Astrocyte (in vitro differentiated cells and primary cell): ENCODE data around the gene ANKRD44. TPM values are rescaled to one million over a fixed set of nuclear protein-coding genes. Genes with fewer than 3 reads are reported as not detected.

Source experiments
- DNase-seq: peaks from one replicate; pipeline ENCODE4 v3.0.0-alpha.2; 2010; ENCODE audit warnings: low read depth
- FAIRE-seq: peaks from 2 replicates; lab custom pipeline; 2011; peaks lifted over from hg19 to GRCh38; lab: Jason Lieb, UNC
- H2AFZ ChIP-seq: 2 replicates; pipeline ENCODE4 v1.6.0; 2012; ENCODE audit warnings: low read depth, low read length, inconsistent platforms
- H3K27ac ChIP-seq: 2 replicates; pipeline ENCODE4 v1.5.1; 2011; ENCODE audit warnings: low read depth, low read length, inconsistent platforms
- H3K27me3 ChIP-seq: 2 replicates; pipeline ENCODE4 v1.6.0; 2011; ENCODE audit warnings: low read length, inconsistent platforms; ENCODE audit not compliant: insufficient read depth
- H3K36me3 ChIP-seq: 2 replicates; pipeline ENCODE4 v1.5.1; 2011; ENCODE audit warnings: low read length, inconsistent platforms; ENCODE audit not compliant: insufficient read depth
- H3K4me1 ChIP-seq: 2 replicates; pipeline ENCODE4 v1.5.1; 2011; ENCODE audit warnings: low read length, inconsistent platforms; ENCODE audit not compliant: insufficient read depth
- H3K4me2 ChIP-seq: 2 replicates; pipeline ENCODE4 v1.6.0; 2012; ENCODE audit warnings: low read length, inconsistent platforms
- H3K4me3 ChIP-seq: 2 replicates; pipeline ENCODE4 v1.5.1; 2011; ENCODE audit warnings: low read depth, mild to moderate bottlenecking, low read length, inconsistent platforms; ENCODE audit not compliant: insufficient read depth
- H3K79me2 ChIP-seq: 2 replicates; pipeline ENCODE4 v1.6.0; 2012; ENCODE audit warnings: mild to moderate bottlenecking, low read length, inconsistent platforms; ENCODE audit not compliant: insufficient read depth
- H3K9ac ChIP-seq: 2 replicates; pipeline ENCODE4 v1.6.0; 2012; ENCODE audit warnings: mild to moderate bottlenecking, low read length, inconsistent platforms
- H3K9me3 ChIP-seq: 2 replicates; pipeline ENCODE4 v1.5.1; 2012; ENCODE audit warnings: low read depth, mild to moderate bottlenecking, low read length, inconsistent platforms; ENCODE audit not compliant: insufficient read depth
- H4K20me1 ChIP-seq: 2 replicates; pipeline ENCODE4 v1.6.0; 2012; ENCODE audit warnings: low read length, inconsistent platforms; ENCODE audit not compliant: insufficient read depth
- H3K27ac Mint-ChIP-seq: one replicate; pipeline ENCODE4 v1.8.0; 2021; ENCODE audit warnings: mild to moderate bottlenecking, mixed read lengths; ENCODE audit not compliant: unreplicated experiment
- H3K27me3 Mint-ChIP-seq: one replicate; pipeline ENCODE4 v1.8.0; 2021; ENCODE audit warnings: low read depth, mixed read lengths; ENCODE audit not compliant: unreplicated experiment
- H3K36me3 Mint-ChIP-seq: one replicate; pipeline ENCODE4 v1.8.0; 2021; ENCODE audit warnings: low read depth, mixed read lengths; ENCODE audit not compliant: unreplicated experiment
- H3K4me1 Mint-ChIP-seq: one replicate; pipeline ENCODE4 v1.8.0; 2021; ENCODE audit warnings: low read depth, mixed read lengths; ENCODE audit not compliant: unreplicated experiment
- H3K4me3 Mint-ChIP-seq: one replicate; pipeline ENCODE4 v1.8.0; 2021; ENCODE audit warnings: mild to moderate bottlenecking, moderate library complexity, mixed read lengths; ENCODE audit not compliant: unreplicated experiment
- H3K9me3 Mint-ChIP-seq: one replicate; pipeline ENCODE4 v1.8.0; 2021; ENCODE audit warnings: mild to moderate bottlenecking, mixed read lengths; ENCODE audit not compliant: unreplicated experiment
- EZH2 ChIP-seq: IDR thresholded peaks from 2 replicates; pipeline ENCODE4 v1.6.1; 2012; ENCODE audit warnings: mild to moderate bottlenecking, low read length, inconsistent platforms; ENCODE audit not compliant: insufficient read depth
- total RNA-seq: library from RNA; stranded (reverse); gene quantifications from 2 replicates; pipeline ENCODE4 v1.2.1, GENCODE V29; 2021
- TF ChIP-seq, protein P1 (sequence below): IDR thresholded peaks from 2 replicates; pipeline ENCODE4 v1.5.1; 2011; ENCODE audit warnings: low read depth, mild to moderate bottlenecking, inconsistent platforms, low read length, moderate library complexity; ENCODE audit not compliant: insufficient read depth

The ANKRD44 gene
- total RNA-seq, 1 donor from 2014 or later = 7.2 TPM

DNA sequence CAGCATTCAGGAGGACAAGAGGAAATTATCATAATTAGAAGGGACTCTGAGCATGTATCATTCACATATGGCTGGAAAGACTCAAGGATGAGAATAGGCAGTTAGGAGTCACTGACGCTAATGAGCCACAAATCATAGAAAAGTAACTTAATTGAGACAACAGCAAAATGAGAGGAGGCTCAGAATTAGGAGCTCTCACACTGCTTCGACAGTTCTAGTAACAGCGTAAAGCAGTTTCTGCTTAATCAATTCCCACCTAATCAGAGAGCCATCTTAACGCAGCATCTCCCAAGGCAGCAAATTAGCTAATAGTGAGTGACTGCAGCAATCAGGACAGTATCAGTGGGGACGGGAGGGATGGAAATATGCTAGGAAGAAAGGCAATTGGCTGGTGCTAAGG lies 32.8 kb downstream of the ANKRD44 start:
- Mint-ChIP-seq H3K27ac (no peak overlapping the region), H3K4me1 (peaks cover 3% of the 10 kb centered on the region), H3K36me3 (no peaks in the 10 kb centered on the region), H3K4me3 (no peak overlapping the region), H3K27me3 (no peaks in the 10 kb centered on the region), H3K9me3 (peaks cover 5% of the 10 kb centered on the region)
- Histone ChIP-seq H3K27me3 (no peaks in the 10 kb centered on the region), H3K9ac (no peak overlapping the region), H3K9me3 (no peaks in the 10 kb centered on the region), H3K79me2 (no peaks in the 10 kb centered on the region), H3K4me2 (no peak overlapping the region), H2AFZ (no peak overlapping the region), H3K27ac (no peak overlapping the region), H3K4me3 (no peak overlapping the region), H3K4me1 (no peaks in the 10 kb centered on the region), H4K20me1 (peaks cover 9% of the 10 kb centered on the region), H3K36me3 (no peaks in the 10 kb centered on the region)
- FAIRE-seq (no peak), DNase-seq (no peak)
- no peak for TF ChIP-seq EZH2
- TF ChIP-seq, protein P1, sequence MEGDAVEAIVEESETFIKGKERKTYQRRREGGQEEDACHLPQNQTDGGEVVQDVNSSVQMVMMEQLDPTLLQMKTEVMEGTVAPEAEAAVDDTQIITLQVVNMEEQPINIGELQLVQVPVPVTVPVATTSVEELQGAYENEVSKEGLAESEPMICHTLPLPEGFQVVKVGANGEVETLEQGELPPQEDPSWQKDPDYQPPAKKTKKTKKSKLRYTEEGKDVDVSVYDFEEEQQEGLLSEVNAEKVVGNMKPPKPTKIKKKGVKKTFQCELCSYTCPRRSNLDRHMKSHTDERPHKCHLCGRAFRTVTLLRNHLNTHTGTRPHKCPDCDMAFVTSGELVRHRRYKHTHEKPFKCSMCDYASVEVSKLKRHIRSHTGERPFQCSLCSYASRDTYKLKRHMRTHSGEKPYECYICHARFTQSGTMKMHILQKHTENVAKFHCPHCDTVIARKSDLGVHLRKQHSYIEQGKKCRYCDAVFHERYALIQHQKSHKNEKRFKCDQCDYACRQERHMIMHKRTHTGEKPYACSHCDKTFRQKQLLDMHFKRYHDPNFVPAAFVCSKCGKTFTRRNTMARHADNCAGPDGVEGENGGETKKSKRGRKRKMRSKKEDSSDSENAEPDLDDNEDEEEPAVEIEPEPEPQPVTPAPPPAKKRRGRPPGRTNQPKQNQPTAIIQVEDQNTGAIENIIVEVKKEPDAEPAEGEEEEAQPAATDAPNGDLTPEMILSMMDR = no peak

DNA sequence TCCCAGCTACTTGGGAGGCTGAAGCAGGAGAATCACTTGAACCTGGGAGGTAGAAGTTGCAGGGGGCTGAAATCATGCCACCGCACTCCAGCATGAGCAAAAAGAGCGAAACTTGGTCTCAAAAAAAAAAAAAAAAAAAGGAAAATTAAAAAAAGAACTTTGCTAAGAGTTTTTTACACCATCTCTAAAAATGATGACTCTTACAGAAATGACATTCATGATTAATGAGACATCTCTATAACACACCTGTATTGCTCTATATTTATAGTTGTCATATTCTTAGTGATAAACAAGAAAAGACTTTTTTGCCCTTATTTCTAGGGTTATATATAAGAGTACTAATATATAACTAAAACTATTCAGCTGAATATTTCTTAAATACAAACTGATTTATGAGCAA lies 34.4 kb downstream of the ANKRD44 start:
- Histone ChIP-seq H4K20me1 (peaks cover 9% of the 10 kb centered on the region), H3K36me3 (no peaks in the 10 kb centered on the region), H3K27me3 (no peaks in the 10 kb centered on the region), H3K4me2 (no peak overlapping the region), H3K9ac (no peak overlapping the region), H2AFZ (no peak overlapping the region), H3K4me3 (no peak overlapping the region), H3K27ac (no peak overlapping the region), H3K9me3 (no peaks in the 10 kb centered on the region), H3K4me1 (no peaks in the 10 kb centered on the region), H3K79me2 (no peaks in the 10 kb centered on the region)
- H3K36me3 Mint-ChIP-seq = no peaks in the 10 kb centered on the region
- H3K27me3 Mint-ChIP-seq = no peaks in the 10 kb centered on the region
- no peak overlapping the region for H3K4me3 Mint-ChIP-seq
- H3K27ac Mint-ChIP-seq = no peak overlapping the region
- FAIRE-seq (no peak), DNase-seq (no peak)
- H3K4me1 Mint-ChIP-seq = peaks cover 3% of the 10 kb centered on the region
- TF ChIP-seq, protein P1 = no peak
- no peak for TF ChIP-seq EZH2
- peaks cover 5% of the 10 kb centered on the region for H3K9me3 Mint-ChIP-seq

- Mint-ChIP-seq H3K27ac (no peak overlapping the region), H3K4me1 (peaks cover 3% of the 10 kb centered on the region), H3K36me3 (no peaks in the 10 kb centered on the region), H3K9me3 (peaks cover 3% of the 10 kb centered on the region), H3K4me3 (no peak overlapping the region), H3K27me3 (no peaks in the 10 kb centered on the region)
- Histone ChIP-seq H3K9me3 (no peaks in the 10 kb centered on the region), H3K4me3 (no peak overlapping the region), H4K20me1 (peaks cover 9% of the 10 kb centered on the region), H3K36me3 (no peaks in the 10 kb centered on the region), H2AFZ (no peak overlapping the region), H3K27ac (no peak overlapping the region), H3K4me2 (no peak overlapping the region), H3K27me3 (no peaks in the 10 kb centered on the region), H3K4me1 (no peaks in the 10 kb centered on the region), H3K9ac (no peak overlapping the region), H3K79me2 (no peaks in the 10 kb centered on the region)
- FAIRE-seq = no peak
- TF ChIP-seq, protein P1 = no peak
- TF ChIP-seq EZH2 = no peak
- no peak for DNase-seq
Observed at GRCh38 chr2:197274937-197275336, 35.6 kb downstream of the ANKRD44 start.
